Measurements from ENCODE around the gene CEP20.
A peak's percentile ranks its signal among the peaks of the same experiment; 100 is the strongest.
"Not testable (repeated sequence)": the region's sequence is repeated elsewhere in the genome, so short reads cannot be mapped to it uniquely, and the experiment has no call there.

Gene CEP20

GRCh38 chr16:15856901-15857698 lies 31.3 kb downstream of the CEP20 start, which contains the start of gene MYH11:
TSS of gene MYH11 (minus strand) at chr16:15857028. CDS start at chr16:15838252, 18,776 bp downstream.
- DNase-seq = no peak

- no peak for DNase-seq
Observed at GRCh38 chr16:15856182-15856581, 32.2 kb downstream of the CEP20 start.

DNA sequence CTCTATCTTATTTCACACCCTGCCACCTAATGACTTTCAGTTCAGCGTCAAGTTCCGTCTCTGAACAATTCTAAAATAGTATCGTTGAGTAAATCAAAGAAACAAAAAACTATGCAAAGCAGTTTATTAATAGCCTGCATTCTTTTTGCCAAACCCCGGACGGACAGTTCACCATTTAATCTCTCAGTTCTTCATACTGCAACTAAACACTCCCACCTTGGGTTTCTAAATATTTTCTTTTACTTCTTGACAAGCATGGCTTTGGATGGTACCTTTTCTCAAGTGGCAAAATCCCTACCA lies 32.7 kb downstream of the CEP20 start:
- DNase-seq = no peak

GRCh38 chr16:15854906-15855703 lies 33.3 kb downstream of the CEP20 start:
- DNase-seq = no peak

GRCh38 chr16:15854061-15854460 lies 34.3 kb downstream of the CEP20 start:
- no peak for DNase-seq

GRCh38 chr16:15853021-15853420 lies 35.4 kb downstream of the CEP20 start:
- no peak for DNase-seq

GRCh38 chr16:15850555-15850954 lies 37.8 kb downstream of the CEP20 start:
- DNase-seq = not testable (repeated sequence)

- DNase-seq = no peak
Observed at GRCh38 chr16:15849209-15849981, 39.0 kb downstream of the CEP20 start.

GRCh38 chr16:15847611-15848175 lies 40.7 kb downstream of the CEP20 start:
- DNase-seq = no peak

GRCh38 chr16:15846510-15846909 lies 41.9 kb downstream of the CEP20 start:
- no peak for DNase-seq

GRCh38 chr16:15843635-15844279 lies 44.6 kb downstream of the CEP20 start:
- no peak for DNase-seq

DNA sequence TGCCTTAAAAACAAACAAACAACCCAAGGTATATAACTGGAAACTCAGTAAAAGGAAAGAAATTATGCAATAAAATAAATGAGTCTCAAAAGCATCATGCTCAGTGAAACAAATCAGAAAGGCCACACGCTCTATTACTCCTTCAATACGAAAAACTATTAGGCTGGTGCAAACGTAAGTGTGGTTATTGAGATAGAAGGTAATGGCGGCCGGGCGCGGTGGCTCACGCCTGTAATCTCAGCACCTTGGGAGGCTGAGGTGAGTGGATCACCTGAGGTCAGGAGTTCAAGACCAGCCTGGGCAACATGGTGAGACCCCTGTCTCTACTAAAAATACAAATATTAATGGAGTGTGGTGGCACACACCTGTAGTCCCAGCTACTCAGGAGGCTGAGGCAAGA lies 49.2 kb downstream of the CEP20 start:
- DNase-seq = not testable (repeated sequence)

DNA sequence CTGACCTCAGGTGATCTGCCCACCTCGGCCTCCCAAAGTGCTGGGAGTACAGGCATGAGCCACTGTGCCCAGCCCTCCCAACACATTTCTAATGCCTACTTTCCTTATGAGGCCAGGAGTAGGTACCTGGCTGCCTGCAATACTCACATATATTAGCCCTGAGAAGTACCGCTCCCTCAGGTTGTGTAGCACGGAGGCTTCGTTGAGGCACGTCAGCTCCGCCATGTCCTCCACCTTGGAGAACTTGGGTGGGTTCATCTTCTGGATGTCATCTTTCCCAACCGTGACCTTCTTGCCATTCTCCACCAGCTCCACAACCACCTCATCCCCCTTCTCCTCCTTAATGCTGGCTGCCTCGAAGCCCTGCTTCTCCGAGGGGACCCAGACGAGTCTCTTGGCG lies 50.6 kb downstream of the CEP20 start:
- no peak for DNase-seq

GRCh38 chr16:15836965-15837611 lies 51.3 kb downstream of the CEP20 start:
- DNase-seq = no peak

GRCh38 chr16:15836074-15836473 lies 52.3 kb downstream of the CEP20 start:
- no peak for DNase-seq

- DNase-seq = no peak
Observed at GRCh38 chr16:15835136-15835878, 53.1 kb downstream of the CEP20 start.

DNA sequence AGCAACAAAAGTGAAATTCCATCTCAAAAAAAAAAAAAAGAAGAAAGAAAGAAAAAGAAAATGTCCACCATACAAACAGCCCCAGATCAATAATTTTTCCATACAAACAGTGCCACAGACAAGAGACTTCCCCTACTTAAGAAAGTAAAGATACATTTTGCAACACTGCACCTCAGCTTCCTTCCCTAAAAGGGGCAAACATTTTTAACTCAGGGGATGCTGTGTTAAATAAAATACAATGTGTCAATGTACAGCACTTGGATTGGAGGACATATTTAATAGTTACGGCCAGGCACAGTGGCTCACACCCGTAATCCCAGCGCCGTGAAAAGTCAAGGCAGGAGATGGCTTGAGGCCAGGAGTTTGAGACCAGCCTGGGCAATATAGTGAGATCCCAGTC lies 53.9 kb downstream of the CEP20 start:
- peak; percentile 35 for DNase-seq

GRCh38 chr16:15833541-15833940 lies 54.9 kb downstream of the CEP20 start:
- no peak for DNase-seq

GRCh38 chr16:15832241-15832640 lies 56.2 kb downstream of the CEP20 start:
- DNase-seq = no peak

DNA sequence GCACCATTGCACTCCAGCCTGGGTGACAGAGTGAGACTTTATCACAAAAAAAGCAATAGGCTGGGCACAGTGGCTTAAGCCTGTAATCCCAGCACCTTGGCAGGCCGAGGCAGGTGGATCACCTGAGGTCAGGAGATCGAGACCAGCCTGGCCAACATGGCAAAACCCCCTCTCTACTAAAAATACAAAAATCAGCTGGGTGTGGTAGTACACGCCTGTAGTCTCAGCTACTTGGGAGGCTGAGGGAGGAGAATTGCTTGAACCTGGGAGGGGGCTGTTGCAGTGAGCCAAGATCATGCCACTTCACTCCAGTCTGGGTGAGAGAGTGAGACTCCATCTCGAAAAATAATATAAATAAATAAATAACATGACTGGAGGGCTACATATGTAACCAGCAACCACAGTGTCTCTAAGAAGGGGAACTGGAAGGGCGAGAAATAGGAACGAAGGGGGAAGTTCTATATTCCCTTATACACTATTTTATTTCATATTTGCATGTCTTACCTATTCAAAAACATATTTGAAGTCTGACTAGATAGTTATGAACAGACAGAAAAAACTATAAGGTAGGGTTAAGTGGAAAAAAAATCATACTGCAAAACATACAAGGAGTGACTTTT lies 57.5 kb downstream of the CEP20 start:
- DNase-seq = peak; percentile 16

DNA sequence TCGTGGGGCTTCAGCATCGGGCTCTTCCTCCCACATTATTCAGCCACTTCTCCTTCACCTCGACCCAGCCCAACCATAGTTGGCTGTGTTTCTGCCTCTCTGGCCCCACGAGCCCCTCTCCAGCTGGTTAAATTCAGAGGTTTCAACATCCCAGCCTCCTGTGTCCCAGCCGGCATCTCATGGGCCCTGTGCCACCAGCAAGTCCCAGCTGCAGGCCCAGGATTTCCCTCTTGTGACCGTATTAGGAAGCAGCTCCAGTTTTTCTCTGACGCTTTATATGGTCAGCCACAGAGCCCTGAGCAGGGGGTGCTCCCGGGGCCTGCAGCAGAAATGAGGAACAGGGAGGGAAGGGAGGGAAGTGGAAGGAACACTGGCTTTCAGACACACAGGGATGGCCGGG lies 58.9 kb downstream of the CEP20 start:
- DNase-seq = no peak

Data from KG1 (cell line).